Spleen (tissue), 7 donors: ENCODE results near the gene TLK2.
"Not testable (repeated sequence)": the region's sequence is repeated elsewhere in the genome, so short reads cannot be mapped to it uniquely, and the experiment has no call there.

Experiments
- CTCF ChIP-seq, 11 experiments: fragments of 200-600 bp in 7 of 11; fragments of 450-650 bp in 4 of 11; sonication (generic) in 4 of 11; IDR thresholded peaks in 8 of 11; conservative IDR thresholded peaks in 3 of 11; 1 replicate in 7 of 11; 2 replicates in 4 of 11; pipeline versions ENCODE4 v1.4.0 to v1.8.0; 2016 to 2021; ENCODE audit warnings: antibody characterized with exemption in 11 of 11, inconsistent platforms in 4 of 11, mild to moderate bottlenecking in 1 of 11
- POLR2A ChIP-seq, 3 donors: fragments of 450-650 bp; IDR thresholded peaks; one replicate each; pipeline ENCODE4 v1.5.1; 2017; ENCODE audit warnings: antibody characterized with exemption in 3 of 3, mild to moderate bottlenecking in 1 of 3
- donor health status: DM: no; HTN: no; CAD: no; lungs with moderate emphysema.
- donor health status: DM: no; HTN: no; CAD: no.
- donor health status: DM: no; HTN: no; CAD: no.

GRCh38 chr17:62525317-62525716, 46.7 kb downstream of the TLK2 start:
- TF ChIP-seq POLR2A (IDR thresholded peaks at IDR 0.05); CTCF (IDR thresholded peaks at IDR 0.05 in 8 of 11, conservative IDR thresholded peaks at IDR 0.05 in 3 of 11): not testable (repeated sequence)
